Measurements from ENCODE around the gene PTPRD. TPM values are rescaled to one million over a fixed set of nuclear protein-coding genes. Genes with fewer than 3 reads are reported as not detected.

PTPRD gene
- total and polyA plus RNA-seq, 9 donors: 16.2 to 231 (median 85.8) TPM

- intact Hi-C loops (cut with DNase I): no loop called here
- no peak for DNase-seq
- TF ChIP-seq, protein P1, sequence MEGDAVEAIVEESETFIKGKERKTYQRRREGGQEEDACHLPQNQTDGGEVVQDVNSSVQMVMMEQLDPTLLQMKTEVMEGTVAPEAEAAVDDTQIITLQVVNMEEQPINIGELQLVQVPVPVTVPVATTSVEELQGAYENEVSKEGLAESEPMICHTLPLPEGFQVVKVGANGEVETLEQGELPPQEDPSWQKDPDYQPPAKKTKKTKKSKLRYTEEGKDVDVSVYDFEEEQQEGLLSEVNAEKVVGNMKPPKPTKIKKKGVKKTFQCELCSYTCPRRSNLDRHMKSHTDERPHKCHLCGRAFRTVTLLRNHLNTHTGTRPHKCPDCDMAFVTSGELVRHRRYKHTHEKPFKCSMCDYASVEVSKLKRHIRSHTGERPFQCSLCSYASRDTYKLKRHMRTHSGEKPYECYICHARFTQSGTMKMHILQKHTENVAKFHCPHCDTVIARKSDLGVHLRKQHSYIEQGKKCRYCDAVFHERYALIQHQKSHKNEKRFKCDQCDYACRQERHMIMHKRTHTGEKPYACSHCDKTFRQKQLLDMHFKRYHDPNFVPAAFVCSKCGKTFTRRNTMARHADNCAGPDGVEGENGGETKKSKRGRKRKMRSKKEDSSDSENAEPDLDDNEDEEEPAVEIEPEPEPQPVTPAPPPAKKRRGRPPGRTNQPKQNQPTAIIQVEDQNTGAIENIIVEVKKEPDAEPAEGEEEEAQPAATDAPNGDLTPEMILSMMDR (IDR thresholded peaks at IDR 0.05): no peak
- no peak for TF ChIP-seq POLR2A (IDR thresholded peaks at IDR 0.05)
- no peak for TF ChIP-seq EP300 (IDR thresholded peaks at IDR 0.05)
- Histone ChIP-seq H3K27ac (no peak overlapping the region), H3K4me1 (ENCODE audit: insufficient read depth) (no peaks in the 10 kb centered on the region), H3K4me3 (no peak overlapping the region), H3K36me3 (no peaks in the 10 kb centered on the region), H3K27me3 (no peaks in the 10 kb centered on the region), H3K9me3 (no peaks in the 10 kb centered on the region)
- WGBS, 3 donors: 75 to 91% (median 81%) methylated on average over 2 of the region's 2 CpGs
Measured at GRCh38 chr9:8955315-8955714, 1657.5 kb downstream of the PTPRD start.

GRCh38 chr9:8946461-8946860 is 1666.3 kb downstream of the PTPRD start:
- Histone ChIP-seq H3K4me3 (no peak overlapping the region), H3K27me3 (no peaks in the 10 kb centered on the region), H3K36me3 (no peaks in the 10 kb centered on the region), H3K4me1 (ENCODE audit: insufficient read depth) (no peaks in the 10 kb centered on the region), H3K9me3 (no peaks in the 10 kb centered on the region), H3K27ac (no peak overlapping the region)
- intact Hi-C loops (cut with DNase I): no loop called here
- DNase-seq: no peak
- no peak for TF ChIP-seq EP300 (IDR thresholded peaks at IDR 0.05)
- TF ChIP-seq, protein P1 (IDR thresholded peaks at IDR 0.05): no peak
- no peak for TF ChIP-seq POLR2A (IDR thresholded peaks at IDR 0.05)
- WGBS, 3 donors: 93 to 96% (median 94%) methylated on average over 1 of the region's 1 CpG

- Histone ChIP-seq H3K9me3 (no peaks in the 10 kb centered on the region), H3K27me3 (no peaks in the 10 kb centered on the region), H3K27ac (no peak overlapping the region), H3K4me3 (no peak overlapping the region), H3K4me1 (ENCODE audit: insufficient read depth) (no peaks in the 10 kb centered on the region), H3K36me3 (no peaks in the 10 kb centered on the region)
- TF ChIP-seq, protein P1 (IDR thresholded peaks at IDR 0.05): no peak
- TF ChIP-seq EP300 (IDR thresholded peaks at IDR 0.05): no peak
- no peak for TF ChIP-seq POLR2A (IDR thresholded peaks at IDR 0.05)
- WGBS, 3 donors: 91 to 100% (median 92%) methylated on average over 1 of the region's 1 CpG
- intact Hi-C loops (cut with DNase I): no loop called here
- no peak for DNase-seq
Measured at GRCh38 chr9:8943392-8943791, 1669.4 kb downstream of the PTPRD start.

GRCh38 chr9:8940650-8941049 is 1672.2 kb downstream of the PTPRD start:
- intact Hi-C loops (cut with DNase I): no loop called here
- no peak for DNase-seq
- TF ChIP-seq, protein P1 (IDR thresholded peaks at IDR 0.05): no peak
- TF ChIP-seq POLR2A (IDR thresholded peaks at IDR 0.05): no peak
- TF ChIP-seq EP300 (IDR thresholded peaks at IDR 0.05): no peak
- H3K27me3 ChIP-seq: no peaks in the 10 kb centered on the region
- H3K36me3 ChIP-seq: no peaks in the 10 kb centered on the region
- H3K9me3 ChIP-seq: no peaks in the 10 kb centered on the region
- no peak overlapping the region for H3K4me3 ChIP-seq
- no peak overlapping the region for H3K27ac ChIP-seq
- no peaks in the 10 kb centered on the region for H3K4me1 ChIP-seq (ENCODE audit: insufficient read depth)

- no peaks in the 10 kb centered on the region for H3K4me1 ChIP-seq (ENCODE audit: insufficient read depth)
- no peaks in the 10 kb centered on the region for H3K27me3 ChIP-seq
- no peak for TF ChIP-seq POLR2A (IDR thresholded peaks at IDR 0.05)
- no peak for TF ChIP-seq EP300 (IDR thresholded peaks at IDR 0.05)
- TF ChIP-seq, protein P1 (IDR thresholded peaks at IDR 0.05): no peak
- no peak for DNase-seq
- WGBS, 3 donors: 70 to 86% (median 81%) methylated on average over 1 of the region's 1 CpG
- H3K27ac ChIP-seq: no peak overlapping the region
- no peaks in the 10 kb centered on the region for H3K36me3 ChIP-seq
- intact Hi-C loops (cut with DNase I): no loop called here
- no peak overlapping the region for H3K4me3 ChIP-seq
- no peaks in the 10 kb centered on the region for H3K9me3 ChIP-seq
Measured at GRCh38 chr9:8926461-8926860, 1686.3 kb downstream of the PTPRD start.

Measured in ovary (tissue), 9 donors.